Heart right ventricle (tissue), 16 donors: ENCODE data around the gene ABCA12. TPM values are rescaled to one million over a fixed set of nuclear protein-coding genes. Genes with fewer than 3 reads are reported as not detected.

Source experiments
- ATAC-seq, 8 donors: fragments of 200-7000 bp; cut with Tn5 transposase; one replicate each; pipeline ENCODE4 v1.9.1; 2020; ENCODE audit warnings: mild to moderate bottlenecking in 8 of 8, moderate library complexity in 8 of 8, moderate number of reproducible peaks in 1 of 8
- DNase-seq, 2 donors: peaks; one replicate each; pipeline ENCODE4 v3.0.0-alpha.2; 2020
- H3K27ac ChIP-seq, 10 donors: fragments of 200-600 bp; sonication (generic) in 2 of 10; one replicate each; pipeline versions ENCODE4 v1.5.0 to v1.8.0; 2020 to 2022; ENCODE audit warnings: mild to moderate bottlenecking in 3 of 10
- H3K27me3 ChIP-seq, 7 donors: fragments of 200-600 bp; one replicate each; pipeline ENCODE4 v1.8.0; 2021 to 2022; ENCODE audit warnings: mild to moderate bottlenecking in 2 of 7
- H3K36me3 ChIP-seq, 9 donors: fragments of 200-600 bp; sonication (generic) in 1 of 9; one replicate each; pipeline versions ENCODE4 v1.5.0 to v1.8.0; 2020 to 2022; ENCODE audit warnings: mild to moderate bottlenecking in 2 of 9
- H3K4me1 ChIP-seq, 9 donors: fragments of 200-600 bp; sonication (generic) in 1 of 9; one replicate each; pipeline versions ENCODE4 v1.5.0 to v1.8.0; 2020 to 2022; ENCODE audit warnings: mild to moderate bottlenecking in 4 of 9
- H3K4me3 ChIP-seq, 10 donors: fragments of 200-600 bp; sonication (generic) in 2 of 10; one replicate each; pipeline versions ENCODE4 v1.5.0 to v1.8.0; 2020 to 2022; ENCODE audit warnings: mild to moderate bottlenecking in 7 of 10, moderate library complexity in 2 of 10
- H3K9me3 ChIP-seq, 11 donors: fragments of 200-600 bp in 10 of 11; sonication (generic) in 2 of 11; one replicate each; pipeline versions ENCODE4 v1.5.0 to v1.8.0; 2013 to 2022; ENCODE audit warnings: mild to moderate bottlenecking in 2 of 11, control low read depth in 1 of 11, moderate library complexity in 1 of 11
- WGBS, 2 donors: extraction: QIAGEN DNeasy Blood & Tissue Kit; methylation state at CpG; one replicate each; pipeline ENCODE4 v1.1.7; 2013; ENCODE audit warnings: inconsistent platforms in 1 of 2; 5-methylcytosine and 5-hydroxymethylcytosine counted together
- intact Hi-C, 10 donors: fragments of 100-400 bp; cut with DNase I; formaldehyde crosslinking; loops; one replicate each; pipeline versions ENCODE4 v1.11.1 to v1.14.2; 2022
- polyA plus RNA-seq, 2 donors: library from polyadenylated mRNA; stranded (reverse); fragments of 200-250 nt; gene quantifications; one replicate each; pipeline ENCODE4 v1.2.3, GENCODE V29; 2013
- total RNA-seq, 10 donors: library from RNA; stranded (reverse); fragmentation: NEBNext Ultra II Directional in 3 of 10; extraction: Animal tissue kit (Norgen Biotek cat#: 25700) in 3 of 10; gene quantifications; one replicate each; pipeline versions ENCODE4 v1.2.1 to v1.2.4, GENCODE V29; 2021 to 2023
- TF ChIP-seq, protein P1 (sequence below), 9 donors: fragments of 200-600 bp; sonication (generic) in 2 of 9; IDR thresholded peaks; one replicate each; pipeline versions ENCODE4 v1.5.0 to v1.8.0; 2021 to 2022; ENCODE audit warnings: antibody characterized with exemption in 9 of 9, mild to moderate bottlenecking in 5 of 9, moderate library complexity in 1 of 9
- donor health status: Arrhythmogenic right ventricular cardiomyopathy.
- donor health status: ischemic (EF 13 %, LVEDD 7.1; RV severe dilation, severe dysfunction).
- donor health status: healthy with polysubstance abuse.
- donor health status: DM: no; HTN: yes; CAD: no.
- donor health status: DM: no; HTN: no; CAD: no.
- donor health status: ischemic (EF 25% LVEDD 6.9; RV normal size, moderate dysfunction).
- donor health status: ischemic (EF 25% LVEDD 5.7; RV mildly dilated, moderate dysfunction).
- donor health status: healthy.
- donor health status: DM: yes; HTN: yes; CAD: no.
- donor health status: Ischemic cardiomyopathy.
- donor health status: ischemic (EF 35%, LVEDD 5.7; RV mildly dilated, moderate dysfunction).
- donor health status: nonischemic (EF 11% LVEDD 7.7; RV severe dilation, severe dysfunction).
- donor health status: DM: yes; HTN: yes; CAD: no.
- donor health status: PGD.
- donor health status: ischemic (EF 29% LVEDD 5.4; RV normal size, mild dysfunction).
- donor health status: nonischemic (EF 23%, LVEDD 6.1; RV moderate dilation, normal function).

Gene ABCA12
- total and polyA plus RNA-seq, 12 donors = 0.02 TPM; not detected in 11

DNA sequence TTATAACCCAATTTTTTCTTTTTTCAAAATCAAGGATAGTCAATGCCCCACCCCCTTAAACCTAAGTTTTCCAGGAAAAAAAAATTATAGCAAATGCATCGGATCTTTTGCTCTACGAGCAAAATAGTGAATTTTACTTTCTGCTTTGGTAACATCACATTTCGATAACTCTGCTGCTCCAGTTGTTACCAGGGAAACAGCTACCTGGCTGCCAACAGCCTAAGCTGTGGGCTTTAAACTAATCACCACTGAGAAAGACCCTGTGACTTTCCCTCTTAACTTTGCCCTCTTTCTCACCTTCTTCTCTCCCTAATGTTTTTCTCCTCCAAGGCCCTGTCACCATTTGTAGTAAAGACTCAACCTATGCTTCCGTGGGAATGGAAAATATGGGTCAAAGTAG, 145.5 kb downstream of the ABCA12 start:
- Histone ChIP-seq H3K27ac (no peak overlapping the region), H3K9me3 (no peaks in the 10 kb centered on the region), H3K4me1 (no peaks in the 10 kb centered on the region), H3K36me3 (no peaks in the 10 kb centered on the region), H3K27me3 (no peaks in the 10 kb centered on the region), H3K4me3 (no peak overlapping the region)
- no peak for DNase-seq
- intact Hi-C loops = loop anchor here in 1 of 10 donors (10.0 kb wide), 1 partner anchor 1178 kb away; no protein-coding TSS in a partner anchor
- ATAC-seq = no peak
- 86 to 87% methylated on average over 4 of the region's 4 CpGs for WGBS, 2 donors
- TF ChIP-seq, protein P1, sequence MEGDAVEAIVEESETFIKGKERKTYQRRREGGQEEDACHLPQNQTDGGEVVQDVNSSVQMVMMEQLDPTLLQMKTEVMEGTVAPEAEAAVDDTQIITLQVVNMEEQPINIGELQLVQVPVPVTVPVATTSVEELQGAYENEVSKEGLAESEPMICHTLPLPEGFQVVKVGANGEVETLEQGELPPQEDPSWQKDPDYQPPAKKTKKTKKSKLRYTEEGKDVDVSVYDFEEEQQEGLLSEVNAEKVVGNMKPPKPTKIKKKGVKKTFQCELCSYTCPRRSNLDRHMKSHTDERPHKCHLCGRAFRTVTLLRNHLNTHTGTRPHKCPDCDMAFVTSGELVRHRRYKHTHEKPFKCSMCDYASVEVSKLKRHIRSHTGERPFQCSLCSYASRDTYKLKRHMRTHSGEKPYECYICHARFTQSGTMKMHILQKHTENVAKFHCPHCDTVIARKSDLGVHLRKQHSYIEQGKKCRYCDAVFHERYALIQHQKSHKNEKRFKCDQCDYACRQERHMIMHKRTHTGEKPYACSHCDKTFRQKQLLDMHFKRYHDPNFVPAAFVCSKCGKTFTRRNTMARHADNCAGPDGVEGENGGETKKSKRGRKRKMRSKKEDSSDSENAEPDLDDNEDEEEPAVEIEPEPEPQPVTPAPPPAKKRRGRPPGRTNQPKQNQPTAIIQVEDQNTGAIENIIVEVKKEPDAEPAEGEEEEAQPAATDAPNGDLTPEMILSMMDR (IDR thresholded peaks at IDR 0.05) = no peak

DNA sequence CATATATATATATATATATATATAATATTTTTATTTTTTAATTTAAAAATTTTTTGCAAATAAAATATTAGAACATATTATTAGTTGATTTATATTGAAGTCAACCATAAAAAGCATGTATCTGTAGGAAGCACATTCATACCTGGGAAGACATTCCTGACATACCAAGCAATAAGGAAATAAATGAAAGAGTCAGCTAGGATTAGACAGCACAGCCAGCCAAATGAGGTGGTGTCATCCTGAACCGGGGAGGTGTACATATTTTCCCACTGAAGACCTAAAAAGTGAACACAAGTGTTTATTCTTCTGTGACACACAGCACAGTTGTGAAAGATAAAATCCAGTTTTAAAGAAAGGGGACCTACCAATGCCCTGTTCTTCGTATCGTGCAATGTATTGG, 149.2 kb downstream of the ABCA12 start:
- no peak for DNase-seq
- intact Hi-C loops = no loop called here
- ATAC-seq = no peak
- Histone ChIP-seq H3K4me3 (no peak overlapping the region), H3K27me3 (no peaks in the 10 kb centered on the region), H3K4me1 (no peaks in the 10 kb centered on the region), H3K36me3 (no peaks in the 10 kb centered on the region), H3K9me3 (no peaks in the 10 kb centered on the region), H3K27ac (no peak overlapping the region)
- 72 to 83% methylated on average over 3 of the region's 3 CpGs for WGBS, 2 donors
- TF ChIP-seq, protein P1 (IDR thresholded peaks at IDR 0.05) = no peak

GRCh38 chr2:214987261-214987660, 151.2 kb downstream of the ABCA12 start:
- Histone ChIP-seq H3K27me3 (no peaks in the 10 kb centered on the region), H3K27ac (no peak overlapping the region), H3K36me3 (no peaks in the 10 kb centered on the region), H3K4me1 (no peaks in the 10 kb centered on the region), H3K4me3 (no peak overlapping the region), H3K9me3 (no peaks in the 10 kb centered on the region)
- 94 to 95% methylated on average over 3 of the region's 3 CpGs for WGBS, 2 donors
- TF ChIP-seq, protein P1 (IDR thresholded peaks at IDR 0.05) = no peak
- DNase-seq (no peak), ATAC-seq (no peak)
- intact Hi-C loops = no loop called here

GRCh38 chr2:214985619-214986018, 152.8 kb downstream of the ABCA12 start:
- ATAC-seq = no peak
- WGBS, 2 donors = 59 to 66% methylated on average over 3 of the region's 3 CpGs
- H3K9me3 ChIP-seq = no peaks in the 10 kb centered on the region
- H3K27me3 ChIP-seq = no peaks in the 10 kb centered on the region
- TF ChIP-seq, protein P1 (IDR thresholded peaks at IDR 0.05) = no peak
- H3K4me3 ChIP-seq = no peak overlapping the region
- no peak overlapping the region for H3K27ac ChIP-seq
- no peaks in the 10 kb centered on the region for H3K4me1 ChIP-seq
- no peaks in the 10 kb centered on the region for H3K36me3 ChIP-seq
- DNase-seq = no peak
- intact Hi-C loops = no loop called here
